HG03457 (cell line): ENCODE results near the gene EDN3.

Experiments used
- ATAC-seq: cut with Tn5 transposase; IDR thresholded peaks from one replicate; pipeline ENCODE4 v1.9.1; 2021; ENCODE audit warnings: moderate number of reproducible peaks; ENCODE audit not compliant: unreplicated experiment

The EDN3 gene

GRCh38 chr20:59360934-59361333, 60.5 kb downstream of the EDN3 start:
- no peak for ATAC-seq

- ATAC-seq, result no peak
Measured at GRCh38 chr20:59361411-59361810, 61.0 kb downstream of the EDN3 start.

- no peak for ATAC-seq
Measured at GRCh38 chr20:59363101-59363500, 62.7 kb downstream of the EDN3 start.

GRCh38 chr20:59364611-59365010, 64.2 kb downstream of the EDN3 start:
- no peak for ATAC-seq

- no peak for ATAC-seq
Measured at GRCh38 chr20:59365611-59366285, 65.3 kb downstream of the EDN3 start.

- no peak for ATAC-seq
Measured at GRCh38 chr20:59371431-59371830, 71.0 kb downstream of the EDN3 start.

GRCh38 chr20:59374261-59374660, 73.8 kb downstream of the EDN3 start:
- ATAC-seq, result no peak

- no peak for ATAC-seq
Measured at GRCh38 chr20:59375541-59375940, 75.1 kb downstream of the EDN3 start.
